Hindlimb muscle (tissue), 1 donor: ENCODE data around the gene GTPBP2. TPM values are rescaled to one million over a fixed set of nuclear protein-coding genes. Genes with fewer than 3 reads are reported as not detected.
A peak's percentile ranks its signal among the peaks of the same experiment; 100 is the strongest.
"Not testable (repeated sequence)": the region's sequence is repeated elsewhere in the genome, so short reads cannot be mapped to it uniquely, and the experiment has no call there.

Experiments used
- DNase-seq: peaks from one replicate; pipeline ENCODE4 v3.0.0-alpha.2; 2013
- polyA plus RNA-seq: library from polyadenylated mRNA; unstranded; fragments of 120-200 nt; gene quantifications from one replicate; pipeline ENCODE4 v1.2.1, GENCODE V29; 2013; ENCODE audit not compliant: insufficient read length

GTPBP2 gene, protein sequence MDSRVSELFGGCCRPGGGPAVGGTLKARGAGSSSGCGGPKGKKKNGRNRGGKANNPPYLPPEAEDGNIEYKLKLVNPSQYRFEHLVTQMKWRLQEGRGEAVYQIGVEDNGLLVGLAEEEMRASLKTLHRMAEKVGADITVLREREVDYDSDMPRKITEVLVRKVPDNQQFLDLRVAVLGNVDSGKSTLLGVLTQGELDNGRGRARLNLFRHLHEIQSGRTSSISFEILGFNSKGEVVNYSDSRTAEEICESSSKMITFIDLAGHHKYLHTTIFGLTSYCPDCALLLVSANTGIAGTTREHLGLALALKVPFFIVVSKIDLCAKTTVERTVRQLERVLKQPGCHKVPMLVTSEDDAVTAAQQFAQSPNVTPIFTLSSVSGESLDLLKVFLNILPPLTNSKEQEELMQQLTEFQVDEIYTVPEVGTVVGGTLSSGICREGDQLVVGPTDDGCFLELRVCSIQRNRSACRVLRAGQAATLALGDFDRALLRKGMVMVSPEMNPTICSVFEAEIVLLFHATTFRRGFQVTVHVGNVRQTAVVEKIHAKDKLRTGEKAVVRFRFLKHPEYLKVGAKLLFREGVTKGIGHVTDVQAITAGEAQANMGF
- 38.8 TPM for polyA plus RNA-seq

DNA sequence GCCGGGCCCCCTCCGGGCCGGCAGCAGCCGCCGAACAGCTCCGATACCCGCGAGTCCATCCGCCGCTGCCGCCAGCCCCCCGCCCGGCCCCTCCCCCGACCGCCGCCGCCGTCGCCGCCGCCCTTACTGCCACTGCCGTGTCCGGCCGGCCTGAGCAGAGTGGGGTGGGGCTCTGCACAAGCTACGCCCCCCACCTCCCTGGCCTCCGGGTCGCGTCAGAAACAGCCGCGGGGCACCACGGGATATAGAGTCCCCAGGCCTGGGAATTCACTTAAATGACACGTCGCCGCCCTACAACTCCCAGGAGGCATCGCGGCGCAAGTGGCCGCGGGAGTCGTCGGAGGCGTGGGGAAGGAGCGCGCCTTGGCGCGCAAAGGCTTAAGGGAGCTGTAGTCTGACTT is at the start of gene GTPBP2:
Gene GTPBP2 (minus strand): TSS at position 161 of the 401 bp plus-strand sequence. CDS start 102 bp downstream, at position 59.
- peak; percentile 100 for DNase-seq

DNA sequence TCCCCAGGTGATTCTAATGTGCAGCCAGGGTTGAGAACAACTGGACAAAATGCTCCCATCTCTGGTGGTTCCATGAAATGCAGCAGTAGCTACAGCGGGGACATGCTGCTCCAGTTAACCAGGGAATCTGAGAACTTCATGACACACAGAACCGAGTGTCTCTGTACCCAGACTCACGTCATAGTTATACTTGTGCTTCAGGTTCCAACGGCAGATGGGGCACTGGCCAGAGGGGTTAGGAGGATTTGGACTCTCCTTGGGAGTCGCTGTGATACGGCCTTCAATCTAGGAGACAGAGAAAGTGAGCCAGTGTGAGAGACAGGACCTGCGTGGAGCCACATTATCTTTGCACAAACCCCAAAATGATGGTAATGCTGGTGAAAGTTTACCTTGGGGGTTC is 49.3 kb upstream of the GTPBP2 start:
- no peak for DNase-seq

DNA sequence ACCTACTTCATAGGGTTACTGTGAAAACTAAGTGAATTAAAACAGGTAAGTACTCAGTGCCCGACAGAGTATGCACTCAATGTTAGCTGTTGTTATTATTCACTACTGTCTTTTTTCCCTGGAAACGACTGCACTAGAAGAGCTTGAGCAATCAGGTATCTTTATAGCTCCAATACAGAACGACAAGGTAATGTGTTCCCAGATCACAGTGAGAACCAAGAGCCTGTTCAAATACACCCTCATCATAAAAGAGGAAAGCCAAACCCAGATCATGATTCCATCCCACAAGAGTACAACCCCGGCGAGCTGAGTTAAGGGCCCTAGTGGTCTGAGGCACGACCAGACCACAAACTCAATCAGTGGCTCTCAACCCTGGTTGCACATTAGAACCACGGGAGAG is 48.7 kb upstream of the GTPBP2 start:
- DNase-seq = no peak

DNA sequence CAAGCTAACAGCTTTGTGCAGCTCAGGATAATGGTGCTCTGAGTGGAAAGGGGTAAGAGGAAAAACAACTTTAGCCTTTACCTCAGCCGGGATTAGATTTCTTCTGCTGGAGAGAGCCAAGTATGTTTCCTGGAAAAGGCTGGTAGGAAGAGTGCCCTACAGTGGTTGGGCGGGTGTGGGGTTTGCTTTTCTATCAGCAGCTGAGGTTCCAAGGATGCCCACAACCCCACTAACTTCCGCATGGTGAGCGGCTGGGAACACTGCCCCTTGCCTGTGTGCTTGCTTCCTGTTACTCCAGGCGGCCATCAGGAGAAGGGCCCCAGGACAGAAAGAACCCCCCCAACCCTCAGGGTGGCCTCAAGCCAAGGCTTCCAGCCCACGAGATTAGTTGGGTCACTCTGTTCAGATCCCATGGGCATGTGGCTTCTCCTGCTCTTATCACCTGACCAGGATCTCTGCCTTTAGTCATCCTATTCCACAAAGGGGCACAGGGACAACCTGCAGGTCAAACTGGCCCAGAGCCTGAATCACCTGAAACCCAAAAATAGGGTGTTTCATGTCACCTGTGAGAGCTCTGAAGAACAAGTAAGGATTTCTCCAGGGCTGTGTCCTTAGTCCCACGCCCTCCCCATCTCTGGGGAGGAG is 48.0 kb upstream of the GTPBP2 start:
- no peak for DNase-seq

DNA sequence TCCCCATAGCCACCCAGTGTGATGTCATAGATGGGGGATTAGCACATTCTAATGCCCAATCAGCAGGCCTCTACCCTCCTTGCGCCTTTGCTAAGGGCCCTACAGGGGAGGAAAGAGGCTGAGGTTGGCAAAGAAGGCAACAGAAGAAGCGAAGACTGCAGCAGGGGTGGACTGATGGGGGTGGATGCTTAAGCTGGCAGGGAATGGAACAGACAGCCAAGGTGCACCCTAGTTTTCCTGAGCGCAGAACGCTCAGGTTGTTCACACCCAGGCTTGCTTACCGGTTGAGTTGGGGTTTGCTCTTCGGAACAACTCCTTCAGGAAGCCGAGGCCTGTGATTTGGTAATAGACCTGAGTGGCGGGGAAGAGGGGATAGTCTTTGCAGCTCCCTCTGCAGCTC is 45.9 kb upstream of the GTPBP2 start:
- DNase-seq = no peak

DNA sequence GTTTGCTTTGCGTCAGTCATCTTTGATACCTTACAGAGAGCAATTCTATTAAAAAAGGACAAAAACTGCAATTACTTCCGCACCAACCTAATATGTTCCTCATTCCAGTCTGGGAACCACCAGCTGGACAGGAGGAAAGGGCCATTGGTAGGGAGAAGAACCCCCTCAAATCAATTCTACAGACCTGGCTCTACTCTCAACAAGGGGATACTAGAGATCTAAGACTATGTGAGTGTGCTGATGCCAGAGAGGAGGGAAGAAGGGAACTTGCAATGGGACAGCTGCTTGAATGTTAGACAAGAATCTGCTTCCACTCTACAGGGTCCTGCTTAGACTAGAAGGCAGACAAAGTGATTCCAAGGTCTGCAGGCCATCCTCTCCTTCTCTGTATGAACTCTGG is 45.2 kb upstream of the GTPBP2 start:
- no peak for DNase-seq

DNA sequence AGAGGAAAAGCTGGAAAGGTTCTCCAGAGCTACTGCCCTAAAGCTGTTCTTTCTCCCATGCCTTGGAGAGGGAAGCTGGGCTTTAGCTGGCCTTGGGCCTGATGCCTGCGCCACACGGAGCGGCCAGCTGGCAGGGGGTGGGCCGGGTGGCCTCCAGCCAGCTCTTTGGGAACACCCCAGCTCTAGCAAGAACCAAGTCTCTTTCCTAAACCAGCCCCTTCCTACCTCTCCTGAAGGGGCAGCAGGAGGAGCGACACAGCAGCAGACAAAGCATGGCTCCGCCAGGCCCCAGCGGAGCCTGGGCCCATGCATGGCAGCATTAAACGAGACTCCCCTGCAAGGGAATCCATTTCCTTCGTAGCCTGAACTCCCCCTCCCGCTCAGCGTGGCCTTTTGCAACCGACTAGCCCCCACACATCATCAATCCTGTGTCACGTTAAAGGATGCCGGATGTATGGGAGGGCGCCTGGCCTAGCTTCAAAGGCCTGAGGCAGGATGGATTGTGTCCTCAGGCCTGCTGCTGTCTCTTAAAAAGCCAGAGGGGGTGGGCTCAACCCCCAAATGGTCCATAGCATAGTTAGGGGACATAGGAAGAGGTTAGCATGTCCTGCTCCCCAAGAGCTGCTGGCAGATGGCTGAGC is 44.5 kb upstream of the GTPBP2 start:
- DNase-seq = no peak

DNA sequence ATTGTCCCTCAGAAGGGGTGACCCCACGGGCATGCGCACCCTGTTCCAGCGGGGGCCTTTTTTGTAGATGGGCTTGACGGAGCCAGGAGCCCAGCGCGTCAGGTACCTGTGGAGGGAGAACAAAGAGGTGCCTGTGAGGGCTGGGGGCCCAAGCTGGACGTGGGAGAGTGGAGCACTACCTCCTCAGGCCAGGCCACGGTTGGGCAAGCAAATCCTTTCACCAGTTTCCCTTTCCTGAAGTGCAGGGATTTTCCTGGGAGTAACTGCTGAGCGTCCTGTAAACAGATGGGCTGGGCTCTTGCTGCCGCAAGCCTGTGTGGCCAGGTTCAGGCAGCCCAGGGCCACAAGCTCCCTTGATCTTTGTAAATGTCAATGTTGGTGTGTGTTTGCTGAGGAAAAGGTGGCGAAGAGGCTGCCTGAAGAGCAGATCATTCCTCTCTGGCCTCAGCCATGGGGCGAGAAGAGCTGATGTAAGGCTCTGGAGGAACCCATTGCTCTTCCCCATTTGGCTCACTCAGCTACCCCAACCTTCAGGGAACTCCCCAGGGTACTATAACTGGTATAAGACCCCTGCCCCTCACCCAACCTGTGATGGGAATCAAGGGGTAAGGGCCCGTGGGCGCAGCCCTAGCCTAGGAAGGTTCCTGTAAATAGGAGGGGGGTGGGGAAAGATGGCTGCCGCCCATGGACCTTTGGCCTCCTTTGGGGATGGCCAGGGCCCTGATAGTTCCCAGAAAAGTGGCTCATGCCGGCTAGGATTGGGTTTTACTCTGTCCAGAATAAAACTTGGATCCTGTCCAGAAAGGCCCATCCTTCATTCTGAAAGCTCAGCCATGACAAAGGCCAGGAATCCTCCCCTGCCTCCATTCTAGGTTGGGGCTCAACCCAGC is 43.0 kb upstream of the GTPBP2 start:
- no peak for DNase-seq

DNA sequence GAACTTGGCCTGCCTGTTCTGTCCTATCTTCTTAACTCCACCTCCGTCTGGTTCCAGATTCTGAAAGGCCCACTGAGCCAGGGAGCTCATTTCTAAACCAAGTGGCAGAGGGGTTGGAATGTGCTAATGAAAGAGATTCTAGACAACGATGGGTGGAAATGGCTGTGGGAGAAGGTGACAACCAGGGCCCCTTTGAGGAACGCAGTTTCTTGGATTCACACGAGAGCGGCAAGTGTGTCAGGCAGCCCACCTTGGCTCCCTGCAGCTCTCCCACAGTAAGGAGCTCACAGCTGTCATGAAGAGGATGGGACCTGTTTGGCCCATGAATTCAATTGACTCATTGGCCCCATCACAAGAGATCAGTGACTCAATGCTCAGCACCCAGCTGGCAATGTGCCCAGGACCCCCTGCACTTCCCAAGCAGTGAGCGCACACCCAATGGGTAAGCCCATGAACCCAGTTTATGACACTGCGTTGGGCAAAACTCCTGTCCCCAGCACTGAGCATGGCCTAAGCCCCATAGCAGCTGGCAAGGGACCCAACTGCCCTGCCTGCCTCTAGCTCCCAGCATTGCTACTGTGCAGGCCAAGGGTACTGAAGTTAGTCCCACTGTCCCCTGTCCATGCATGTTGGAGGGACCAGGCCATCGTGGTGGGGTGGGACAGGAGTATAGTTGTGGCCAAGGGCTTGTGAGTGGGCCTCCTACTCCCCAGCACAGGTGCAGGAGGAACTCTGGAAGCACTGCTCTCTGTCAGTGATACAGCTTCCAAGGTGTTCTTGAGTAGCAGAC is 42.1 kb upstream of the GTPBP2 start:
- no peak for DNase-seq

DNA sequence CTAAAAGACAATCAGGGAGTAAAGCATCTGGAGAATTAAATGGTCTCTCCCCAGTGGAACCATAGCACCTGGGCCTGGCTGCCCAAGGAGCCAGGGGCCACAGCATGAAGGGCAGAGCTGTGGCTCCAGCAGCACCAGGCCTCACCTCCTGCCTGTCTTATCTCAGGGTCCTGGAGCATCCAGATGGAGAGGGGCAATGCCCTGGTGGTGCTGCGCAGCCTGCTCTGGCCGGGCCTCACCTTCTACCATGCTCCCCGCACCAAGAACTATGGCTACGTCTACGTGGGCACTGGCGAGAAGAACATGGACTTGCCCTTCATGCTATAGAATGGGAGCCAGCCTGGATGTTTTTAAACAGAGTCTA is 41.5 kb upstream of the GTPBP2 start:
- DNase-seq = no peak

DNA sequence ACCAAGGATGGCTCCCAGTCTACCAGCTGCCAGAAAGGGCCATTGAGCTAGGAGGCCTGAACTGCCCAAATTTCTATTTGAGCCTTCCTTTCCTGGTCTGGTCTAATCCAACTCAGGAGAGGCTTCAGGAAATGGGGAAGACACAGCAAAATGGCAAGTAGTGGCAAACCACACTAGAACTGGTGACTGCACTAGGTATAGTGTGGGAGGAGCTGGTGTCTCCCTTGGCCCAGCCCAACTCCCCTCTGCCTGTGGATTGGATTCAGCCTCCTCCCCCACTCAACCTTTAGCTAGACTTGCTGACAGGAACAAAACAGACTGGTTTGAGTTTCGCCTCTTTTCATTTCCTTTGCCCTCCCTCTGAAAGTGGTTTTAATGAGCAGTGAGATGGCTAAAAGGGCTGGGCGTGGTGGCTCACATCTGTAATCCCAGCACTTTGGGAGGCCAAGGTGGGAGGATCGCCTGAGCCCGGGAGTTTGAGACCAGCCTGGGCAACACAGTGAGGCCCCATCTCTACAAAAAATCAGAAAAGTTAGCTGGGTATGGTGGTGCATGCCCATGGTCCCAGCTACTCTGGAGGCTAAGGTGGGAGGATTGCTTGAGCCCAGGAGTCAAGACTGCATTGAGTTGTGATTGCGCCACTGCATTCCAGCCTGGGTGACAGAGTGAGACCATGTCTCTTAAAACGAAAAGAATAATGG is 41.0 kb upstream of the GTPBP2 start:
- DNase-seq = no peak

DNA sequence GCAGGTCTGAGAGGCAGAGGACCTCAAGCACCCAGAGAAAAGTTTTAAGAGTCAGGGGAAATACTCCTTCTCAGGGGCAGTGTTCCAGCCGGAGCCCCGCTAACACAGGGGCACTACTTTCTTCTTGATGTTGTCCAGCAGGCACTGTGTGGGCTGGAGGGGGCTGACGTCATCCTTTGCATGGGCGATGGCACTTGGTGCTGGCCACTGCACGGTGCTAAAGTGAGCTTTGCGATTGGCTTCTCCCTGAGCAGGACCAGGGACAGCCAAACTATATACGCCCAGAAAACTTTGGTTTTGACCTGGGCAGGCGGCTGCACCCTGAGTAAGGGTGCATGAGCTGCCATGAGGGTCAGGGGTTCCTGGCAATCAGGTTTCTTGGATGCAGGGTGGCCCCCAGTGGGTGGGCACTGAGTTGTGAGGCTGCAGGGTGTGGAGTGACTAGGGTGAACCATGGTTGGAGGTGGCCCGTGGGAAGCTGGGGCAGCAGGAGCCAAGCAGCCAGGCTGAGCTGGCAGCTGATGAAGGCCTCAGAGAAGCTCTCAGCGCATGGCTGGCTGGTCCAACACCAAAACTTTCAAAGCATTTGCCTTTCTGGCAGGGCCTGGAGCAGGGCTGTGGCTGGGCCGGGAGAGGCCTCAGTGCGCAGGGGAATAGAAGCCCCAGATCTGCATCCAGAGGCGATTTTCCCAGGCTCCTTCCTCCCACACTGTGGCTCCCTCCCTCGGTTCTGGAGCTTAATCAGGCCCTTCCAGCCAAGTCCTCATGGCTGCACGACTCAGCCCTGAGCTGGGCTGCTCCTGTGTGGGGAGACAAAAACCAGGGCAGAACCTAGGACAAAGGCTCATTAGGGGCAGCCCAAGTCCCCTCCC is 40.2 kb upstream of the GTPBP2 start:
- peak; percentile 69 for DNase-seq

DNA sequence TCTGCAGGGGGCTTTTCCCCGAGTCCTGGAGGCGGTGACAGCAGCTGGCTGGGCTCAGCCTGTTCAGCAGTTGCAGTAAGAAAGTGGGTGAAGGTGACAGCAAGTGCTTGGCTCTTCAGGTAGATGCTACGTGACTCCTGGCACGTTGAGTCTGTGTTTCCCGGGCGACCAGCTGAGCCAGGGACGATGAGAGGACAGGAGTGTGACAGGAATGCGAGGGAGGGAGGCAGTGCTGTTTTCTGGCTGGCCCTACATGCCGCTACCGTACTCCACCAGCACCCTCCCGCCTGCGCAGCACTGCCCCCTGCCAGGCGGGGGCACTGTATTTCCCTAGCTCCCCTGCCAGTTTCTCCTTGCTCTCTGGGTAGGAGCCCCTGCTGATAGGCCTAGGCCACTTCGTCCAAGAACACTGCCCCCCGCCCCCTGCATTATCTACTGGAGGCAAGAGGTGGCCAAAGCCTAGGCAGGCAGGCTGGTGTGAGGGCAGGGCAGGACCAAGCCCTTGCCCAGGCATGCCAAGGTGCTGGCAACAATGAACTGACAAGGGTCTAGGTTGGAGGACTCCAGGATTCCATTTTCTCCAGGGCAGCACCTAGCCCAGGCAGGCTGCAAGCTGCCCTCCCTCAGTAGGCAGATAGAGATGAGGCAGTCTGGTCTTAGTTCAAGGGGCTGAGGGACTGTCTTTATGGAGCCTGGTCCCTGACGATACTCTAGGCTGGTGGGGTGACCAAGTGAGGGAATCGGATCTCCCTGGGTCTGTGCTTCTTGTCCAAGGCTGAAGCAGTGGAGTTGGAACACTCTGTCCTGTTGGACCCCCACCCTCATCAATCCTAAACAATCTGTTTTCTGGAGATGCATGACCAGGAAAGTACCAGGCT is 39.3 kb upstream of the GTPBP2 start:
- DNase-seq = no peak

DNA sequence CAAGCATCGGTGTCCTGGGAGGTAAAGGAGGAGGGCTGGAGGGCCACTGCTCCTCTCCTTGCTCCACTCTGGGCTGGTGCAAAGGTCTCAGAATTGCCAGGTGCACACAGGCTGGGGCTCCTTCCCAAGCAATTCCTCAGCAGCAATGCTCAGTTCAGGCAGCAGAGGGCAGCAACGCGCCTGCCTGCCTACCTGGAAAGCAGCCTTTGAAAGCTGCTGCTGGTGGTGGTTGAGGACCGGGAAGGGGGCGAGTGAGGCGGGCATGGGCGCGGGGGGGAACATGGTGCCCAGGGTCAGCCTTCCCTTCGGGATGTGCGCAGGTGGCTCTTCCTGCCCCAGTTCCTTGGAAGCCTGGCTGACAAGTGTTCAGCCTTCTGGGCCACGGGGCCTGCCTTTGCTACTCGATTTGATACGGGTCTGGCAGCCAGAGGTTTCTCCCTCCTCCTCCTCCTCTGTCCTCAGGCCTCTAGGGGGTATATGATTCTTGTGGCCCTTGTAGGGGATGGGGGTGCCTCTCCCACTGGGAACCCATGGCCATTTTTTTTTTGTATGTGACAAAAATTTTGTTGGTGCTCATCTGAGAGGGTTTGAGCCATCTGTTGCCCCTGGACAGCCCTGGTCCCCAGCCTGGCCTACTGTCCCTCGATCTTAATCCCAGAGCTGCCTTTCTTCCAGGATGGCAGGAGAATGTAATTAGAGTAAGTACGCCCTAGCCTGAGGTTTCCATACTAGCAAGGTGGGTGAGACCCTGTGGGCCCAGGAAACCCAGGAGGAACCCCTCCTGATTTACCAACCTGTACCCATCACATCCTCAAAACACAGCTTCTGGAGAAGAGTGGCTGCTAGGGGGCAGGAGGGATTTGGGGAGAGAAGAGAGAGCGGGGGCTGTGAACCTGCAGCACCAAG is 38.4 kb upstream of the GTPBP2 start:
- peak; percentile 82 for DNase-seq

DNA sequence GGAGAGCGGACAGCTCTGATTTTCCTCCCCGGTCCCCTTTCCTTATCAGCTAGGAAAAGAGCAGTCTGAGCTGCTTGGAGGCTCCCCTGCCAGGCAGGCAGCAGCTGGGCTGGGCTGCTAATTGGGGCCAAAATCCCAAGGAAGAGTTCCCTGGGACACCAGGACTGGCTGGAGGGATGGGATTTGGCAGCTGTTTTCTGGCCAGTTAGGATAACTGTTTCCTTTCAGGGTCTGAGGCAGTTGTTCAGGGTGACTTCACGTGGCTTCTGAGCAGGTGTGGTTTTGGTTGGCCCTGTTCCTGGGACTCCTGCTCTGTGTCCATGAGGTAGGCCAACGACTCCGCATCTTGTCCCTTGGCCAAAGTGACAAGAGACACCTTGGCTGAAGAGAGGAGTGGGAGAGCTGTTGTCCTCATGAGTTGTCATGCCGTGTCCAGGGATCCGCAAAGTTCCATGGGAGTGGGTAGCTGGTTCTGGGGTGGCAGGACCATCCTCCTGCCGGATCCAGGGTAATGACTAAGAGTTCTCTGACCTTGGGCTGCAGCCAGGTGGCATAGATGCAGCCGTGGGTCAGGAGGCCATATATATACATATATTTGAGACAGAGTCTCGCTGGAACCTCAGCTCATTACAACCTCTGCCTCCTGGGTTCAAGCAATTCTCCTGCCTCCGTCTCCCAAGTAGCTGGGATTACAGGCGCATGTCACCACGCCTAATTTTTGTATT is 37.3 kb upstream of the GTPBP2 start:
- no peak for DNase-seq

DNA sequence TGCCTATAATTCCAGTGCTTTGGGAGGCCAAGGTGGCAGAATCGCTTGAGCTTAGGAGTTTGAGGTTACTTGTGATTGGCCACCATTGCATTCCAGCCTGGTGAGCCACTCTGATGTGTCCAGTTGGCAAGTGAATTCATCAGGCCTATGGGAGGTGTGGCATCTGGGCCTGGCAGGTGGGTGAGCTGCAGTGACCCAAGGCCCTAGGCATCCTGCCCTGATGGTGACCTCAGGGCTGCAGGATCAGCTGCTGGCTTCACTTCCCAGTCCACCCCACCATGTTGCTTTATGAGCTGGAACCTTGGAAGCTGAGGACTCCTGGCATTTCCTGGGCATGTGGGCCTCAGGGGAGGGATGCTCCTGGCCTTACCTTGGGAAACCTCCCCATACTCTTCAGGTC is 36.3 kb upstream of the GTPBP2 start:
- no peak for DNase-seq

DNA sequence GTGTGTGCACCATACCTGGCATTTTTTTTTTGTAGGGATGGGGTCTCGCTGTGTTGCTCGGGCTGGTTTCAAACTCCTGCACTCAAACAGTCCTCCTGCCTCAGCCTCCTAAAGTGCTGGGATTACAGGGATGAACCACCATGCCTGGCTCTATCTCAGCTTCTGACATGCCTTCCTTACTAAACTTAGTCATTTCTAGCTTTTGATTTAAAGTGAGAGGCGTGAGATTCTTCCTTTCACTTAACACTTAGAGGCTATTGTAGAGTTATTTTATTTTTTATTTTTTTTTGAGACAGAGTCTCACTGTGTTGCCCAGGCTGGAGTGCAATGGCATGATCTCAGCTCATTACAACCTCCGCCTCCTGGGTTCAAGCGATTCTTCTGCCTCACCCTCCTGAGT is 33.9 kb upstream of the GTPBP2 start:
- not testable (repeated sequence) for DNase-seq
